ENCODE measurements around the gene MMP12. TPM values are rescaled to one million over a fixed set of nuclear protein-coding genes. Genes with fewer than 3 reads are reported as not detected.
"Not testable (repeated sequence)": the region's sequence is repeated elsewhere in the genome, so short reads cannot be mapped to it uniquely, and the experiment has no call there.

MMP12 gene
- total and polyA plus RNA-seq, 2 donors from 2014 or later, result not detected

DNA sequence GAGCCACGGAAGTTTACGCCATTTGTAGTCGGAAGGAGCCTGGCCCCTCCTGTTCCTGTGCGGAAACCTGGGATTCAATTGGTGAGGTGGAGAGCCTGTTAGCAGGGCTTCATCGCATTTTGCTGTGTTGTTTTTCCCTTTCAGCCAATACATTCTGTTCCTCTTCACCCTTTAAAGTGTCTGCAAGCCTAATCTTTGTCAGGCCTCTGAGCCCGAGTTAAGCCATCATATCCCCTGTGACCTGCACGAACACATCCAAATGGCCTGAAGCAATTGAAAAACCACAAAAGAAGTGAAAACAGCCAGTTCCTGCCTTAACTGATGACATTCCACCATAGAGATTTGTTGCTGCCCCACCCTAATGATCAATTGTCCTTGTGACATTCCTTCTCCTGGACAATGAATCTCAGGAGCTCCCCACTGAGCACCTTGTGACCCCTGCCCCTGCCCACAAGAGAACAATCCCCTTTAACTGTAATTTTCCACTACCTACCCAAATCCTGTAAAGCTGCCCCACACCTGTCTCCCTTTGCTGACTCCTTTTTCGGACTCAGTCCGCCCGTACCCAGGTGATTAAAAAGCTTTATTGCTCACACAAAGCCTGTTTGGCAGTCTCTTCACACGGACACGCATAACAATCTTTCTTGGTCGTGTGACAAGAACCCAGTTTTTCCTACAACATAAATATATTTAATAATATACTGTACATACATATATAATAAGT, 37.1 kb upstream of the MMP12 start:
- no peak for TF ChIP-seq CTCF (IDR thresholded peaks at IDR 0.05; ENCODE audit: borderline replicate concordance, extremely low read depth, insufficient read depth)
- no peaks in the 10 kb centered on the region for H3K9me3 ChIP-seq (ENCODE audit: control insufficient read depth in 2 of 3, insufficient read depth in 1 of 3, low read length in 3 of 3)
- intact Hi-C loops (cut with DNase I), result no loop called here
- no peaks in the 10 kb centered on the region for H3K27me3 ChIP-seq (ENCODE audit: control insufficient read depth, insufficient read depth, low read length)
- peaks cover 0 to 2% (median 0%) of the 10 kb centered on the region in 3 donors for H3K4me1 ChIP-seq (ENCODE audit: control insufficient read depth in 2 of 3, insufficient read depth in 2 of 3, low read depth in 1 of 3, low read length in 3 of 3)
- H3K27ac ChIP-seq (ENCODE audit: low read depth in 2 of 2, low read length in 2 of 2), result no peak overlapping the region
- FAIRE-seq (no peak), DNase-seq (no peak)
- no peaks in the 10 kb centered on the region for H3K36me3 ChIP-seq (ENCODE audit: control insufficient read depth in 2 of 3, insufficient read depth in 3 of 3, low read length in 3 of 3)
- H3K4me3 ChIP-seq (ENCODE audit: low read length in 3 of 3), result no peak overlapping the region
- H3K9ac ChIP-seq (ENCODE audit: low read length in 3 of 3), result no peak overlapping the region

DNA sequence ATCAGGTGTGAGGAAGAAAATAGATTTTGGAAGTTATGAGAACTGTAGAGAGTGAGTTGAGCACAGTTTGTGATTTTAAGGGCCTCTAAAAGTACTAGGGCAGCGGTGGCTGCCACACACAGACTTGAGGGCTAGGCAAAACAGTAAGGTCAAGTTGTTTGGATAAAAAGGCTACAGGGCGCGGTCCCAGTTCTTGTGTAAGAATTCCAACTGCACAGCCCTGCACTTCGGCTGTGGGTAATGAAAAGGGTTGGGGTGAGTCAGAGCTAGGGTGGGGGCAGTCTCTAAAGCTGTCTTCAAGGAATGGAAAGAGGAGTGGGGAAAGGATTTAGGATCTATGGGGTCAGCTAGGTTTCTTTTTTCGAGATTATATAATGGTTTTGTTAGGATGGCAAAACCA, 31.1 kb upstream of the MMP12 start:
- H3K36me3 ChIP-seq (ENCODE audit: control insufficient read depth in 2 of 3, insufficient read depth in 3 of 3, low read length in 3 of 3); H3K9me3 ChIP-seq (ENCODE audit: control insufficient read depth in 2 of 3, insufficient read depth in 1 of 3, low read length in 3 of 3); H3K27me3 ChIP-seq (ENCODE audit: control insufficient read depth, insufficient read depth, low read length); H3K4me1 ChIP-seq (ENCODE audit: control insufficient read depth in 2 of 3, insufficient read depth in 2 of 3, low read depth in 1 of 3, low read length in 3 of 3); H3K4me3 ChIP-seq (ENCODE audit: low read length in 3 of 3); H3K9ac ChIP-seq (ENCODE audit: low read length in 3 of 3); DNase-seq; H3K27ac ChIP-seq (ENCODE audit: low read depth in 2 of 2, low read length in 2 of 2); intact Hi-C loops (cut with DNase I); FAIRE-seq: not testable (repeated sequence)

GRCh38 chr11:102903895-102904294, 29.1 kb upstream of the MMP12 start:
- DNase-seq; H3K36me3 ChIP-seq (ENCODE audit: control insufficient read depth in 2 of 3, insufficient read depth in 3 of 3, low read length in 3 of 3); H3K4me3 ChIP-seq (ENCODE audit: low read length in 3 of 3); H3K9me3 ChIP-seq (ENCODE audit: control insufficient read depth in 2 of 3, insufficient read depth in 1 of 3, low read length in 3 of 3); H3K9ac ChIP-seq (ENCODE audit: low read length in 3 of 3); H3K27me3 ChIP-seq (ENCODE audit: control insufficient read depth, insufficient read depth, low read length); intact Hi-C loops (cut with DNase I); H3K4me1 ChIP-seq (ENCODE audit: control insufficient read depth in 2 of 3, insufficient read depth in 2 of 3, low read depth in 1 of 3, low read length in 3 of 3); H3K27ac ChIP-seq (ENCODE audit: low read depth in 2 of 2, low read length in 2 of 2); FAIRE-seq: not testable (repeated sequence)

- no peaks in the 10 kb centered on the region for H3K27me3 ChIP-seq (ENCODE audit: control insufficient read depth, insufficient read depth, low read length)
- H3K27ac ChIP-seq (ENCODE audit: low read depth in 2 of 2, low read length in 2 of 2), result no peak overlapping the region
- no peaks in the 10 kb centered on the region for H3K9me3 ChIP-seq (ENCODE audit: control insufficient read depth in 2 of 3, insufficient read depth in 1 of 3, low read length in 3 of 3)
- intact Hi-C loops (cut with DNase I), result no loop called here
- H3K4me1 ChIP-seq (ENCODE audit: control insufficient read depth in 2 of 3, insufficient read depth in 2 of 3, low read depth in 1 of 3, low read length in 3 of 3), result no peaks in the 10 kb centered on the region
- FAIRE-seq, result no peak
- H3K36me3 ChIP-seq (ENCODE audit: control insufficient read depth in 2 of 3, insufficient read depth in 3 of 3, low read length in 3 of 3), result no peaks in the 10 kb centered on the region
- H3K9ac ChIP-seq (ENCODE audit: low read length in 3 of 3), result no peak overlapping the region
- no peak for DNase-seq
- no peak for TF ChIP-seq CTCF (IDR thresholded peaks at IDR 0.05; ENCODE audit: borderline replicate concordance, extremely low read depth, insufficient read depth)
- no peak overlapping the region for H3K4me3 ChIP-seq (ENCODE audit: low read length in 3 of 3)
Observed at GRCh38 chr11:102900346-102900745, 25.6 kb upstream of the MMP12 start.
